HG02884 (cell line): Measurements from ENCODE around the gene IL17B.

Experiments
- ATAC-seq: cut with Tn5 transposase; IDR thresholded peaks from one replicate; pipeline ENCODE4 v1.9.1; 2021; ENCODE audit warnings: mild to moderate bottlenecking, moderate library complexity; ENCODE audit not compliant: unreplicated experiment

Gene IL17B

DNA sequence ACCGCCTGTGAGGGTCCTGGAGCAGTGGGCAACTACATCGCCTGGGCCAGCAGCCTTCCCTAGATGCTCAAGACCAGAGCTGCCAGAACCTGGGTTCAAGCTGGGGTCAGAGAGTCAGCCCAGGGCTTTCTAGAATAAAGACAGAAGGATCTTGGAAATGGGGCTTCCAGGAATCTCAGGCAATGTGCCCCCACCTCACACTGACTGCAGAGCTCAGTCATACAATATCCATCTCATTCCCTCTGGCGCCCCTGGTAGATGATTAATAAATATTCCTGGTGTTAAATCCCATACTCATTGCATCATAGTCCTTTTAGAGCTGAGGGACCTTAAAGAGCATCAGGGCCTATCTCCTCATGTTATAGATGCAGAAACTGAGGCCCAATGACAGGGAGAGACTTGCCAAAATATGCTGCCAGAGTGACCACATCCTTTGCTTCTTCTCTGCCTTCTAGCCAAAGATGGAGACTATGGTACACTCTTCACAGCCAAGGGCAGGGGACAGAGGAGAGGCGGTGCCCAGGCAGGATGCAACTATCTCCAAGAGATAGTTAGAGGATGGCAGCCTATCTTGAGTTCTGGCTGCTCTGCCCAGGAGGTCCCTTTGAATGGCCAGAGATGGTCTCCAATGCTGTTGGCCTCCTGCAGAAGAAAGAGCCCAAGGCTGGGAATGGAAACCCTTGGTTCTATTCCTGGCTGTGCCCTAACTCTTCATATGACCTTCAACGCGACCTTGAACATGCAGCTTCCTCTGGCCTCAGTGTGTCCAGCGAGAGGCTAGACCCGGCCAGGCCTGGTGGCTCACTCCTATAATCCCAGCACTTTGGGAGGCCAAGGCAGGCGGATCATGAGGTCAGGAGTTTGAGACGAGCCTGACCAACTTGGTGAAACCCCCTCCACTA is 36.2 kb upstream of the IL17B start:
- ATAC-seq = no peak

DNA sequence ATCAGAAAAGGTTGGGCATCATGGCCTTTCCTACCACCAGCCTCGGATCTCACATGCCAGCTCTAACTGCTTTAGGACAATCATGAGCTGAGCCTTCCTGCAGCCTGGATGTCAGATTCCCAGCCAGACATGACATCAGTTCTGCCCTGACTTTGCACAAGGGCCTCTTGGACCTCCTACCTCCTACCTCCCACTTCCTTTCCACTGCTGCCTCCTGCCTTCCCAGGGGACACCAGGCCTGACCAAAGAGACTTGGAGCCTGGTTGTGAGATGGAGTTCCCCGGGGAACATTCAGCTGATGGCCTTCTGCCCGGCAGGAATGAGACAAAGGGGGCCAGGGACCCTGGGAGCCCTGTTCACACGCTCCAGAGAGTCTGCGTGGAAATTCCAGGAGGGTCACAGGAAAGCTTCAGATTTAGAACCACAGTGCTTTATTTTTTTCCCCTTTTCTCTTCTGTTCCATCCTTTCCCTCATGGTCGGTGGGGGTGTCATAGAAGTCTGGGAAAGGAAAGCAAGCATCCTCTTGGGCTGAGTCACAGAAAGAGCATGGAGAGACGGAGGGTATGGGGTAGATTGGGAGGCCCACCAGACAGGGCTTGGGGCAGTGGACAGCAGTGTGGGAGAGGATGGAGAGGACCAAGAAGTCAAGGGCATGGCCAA is 35.4 kb upstream of the IL17B start:
- no peak for ATAC-seq

DNA sequence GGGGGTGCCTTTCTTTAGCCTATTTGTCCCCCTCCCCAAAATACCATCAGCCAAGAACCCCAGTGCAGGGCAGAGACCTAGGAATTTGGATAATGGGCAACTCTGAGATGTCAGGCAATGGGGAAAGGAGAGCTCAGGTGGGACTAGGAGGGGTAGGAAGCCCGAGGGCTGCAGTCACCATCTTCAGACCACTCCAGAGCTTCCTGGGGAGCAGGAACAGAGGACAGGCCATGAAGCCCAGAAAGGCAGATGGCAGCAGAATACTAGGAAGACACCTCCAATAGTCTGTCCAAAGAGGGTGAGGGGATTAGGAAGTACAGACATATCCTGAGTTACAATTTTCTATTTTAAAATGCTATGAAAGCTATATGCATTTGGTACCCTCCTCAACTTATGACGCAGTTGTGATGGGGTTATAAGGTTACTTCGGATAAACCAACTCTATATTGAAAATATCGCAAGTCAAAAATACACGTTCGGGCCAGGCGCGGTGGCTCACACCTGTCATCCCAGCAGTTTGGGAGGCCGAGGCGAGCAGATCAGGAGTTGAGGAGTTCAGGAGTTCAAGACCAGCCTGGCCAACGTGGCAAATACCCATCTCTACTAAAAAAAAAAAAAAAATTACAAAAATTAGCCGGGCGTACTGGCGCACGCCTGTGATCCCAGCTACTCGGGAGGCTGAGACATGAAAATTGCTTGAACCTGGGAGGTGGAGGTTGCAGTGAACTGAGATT is 34.6 kb upstream of the IL17B start:
- ATAC-seq = no peak

DNA sequence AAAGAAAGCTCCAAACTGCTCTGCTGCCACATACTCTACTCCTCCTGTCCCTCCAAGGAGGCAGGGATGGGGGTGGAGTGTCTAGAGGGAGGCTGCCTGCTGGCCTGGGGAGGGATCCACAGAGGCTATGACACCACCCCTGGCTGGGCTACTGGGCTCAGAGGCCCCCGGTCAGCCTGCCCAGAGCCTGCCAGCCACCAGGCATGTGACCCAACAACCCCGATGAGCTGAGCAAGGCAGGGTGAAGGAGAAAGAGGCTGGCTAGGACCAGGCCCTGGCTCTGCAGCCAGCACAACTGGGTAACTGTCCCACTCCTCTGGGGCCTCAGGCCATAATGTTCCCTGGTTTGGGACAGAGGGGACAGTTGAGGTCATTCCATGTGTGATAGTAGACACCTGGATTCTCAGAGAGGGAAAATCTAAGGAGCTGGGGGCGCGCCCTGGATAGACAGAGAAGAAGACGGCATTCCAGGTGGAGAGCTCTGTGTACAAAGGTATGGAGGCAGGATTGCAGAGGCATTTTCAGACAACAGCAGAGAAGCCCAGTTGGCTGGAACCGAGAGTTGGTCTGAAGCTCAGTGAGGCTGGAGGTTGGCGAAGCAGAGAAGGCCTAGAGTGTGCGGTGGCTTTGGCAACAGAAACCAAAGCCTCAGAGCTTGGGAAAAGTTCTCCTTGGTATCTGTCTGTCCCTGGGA is 33.8 kb upstream of the IL17B start:
- ATAC-seq = no peak

DNA sequence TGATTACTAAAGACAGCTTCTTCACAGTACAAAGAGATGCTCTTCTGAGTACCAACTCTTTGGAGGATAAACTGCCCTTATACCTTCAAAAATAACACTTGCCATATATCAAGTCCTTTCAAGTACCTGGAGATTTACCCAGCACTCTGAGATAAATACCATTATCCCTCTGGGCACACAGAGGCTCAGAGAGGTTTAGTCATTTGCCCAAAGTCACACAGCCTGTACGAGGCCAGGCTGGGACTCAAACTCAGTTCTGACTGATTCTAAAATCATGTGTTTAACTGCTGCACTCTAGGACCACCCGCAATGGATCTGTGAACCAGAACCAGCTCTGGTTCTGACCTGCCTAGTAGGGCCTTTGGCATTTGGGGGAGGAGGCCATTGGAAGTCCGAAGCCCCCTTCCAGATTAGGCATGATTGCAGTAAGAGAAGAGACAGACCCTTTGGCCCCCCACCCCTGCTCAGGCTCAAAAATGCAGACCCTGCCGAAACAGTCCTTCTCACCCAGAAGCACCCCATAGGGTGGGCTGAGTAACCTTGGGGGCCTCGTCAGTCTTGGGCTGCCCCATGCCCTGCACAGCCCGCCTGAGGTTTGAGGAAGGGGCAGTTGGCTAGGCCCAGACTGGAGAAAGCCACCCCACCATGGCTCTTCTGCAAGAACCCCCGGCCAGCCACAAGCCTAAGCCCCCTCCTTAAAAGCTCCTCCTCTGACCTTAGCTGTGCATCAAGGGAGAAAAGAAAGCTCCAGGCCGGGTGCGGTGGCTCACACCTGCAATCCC is 32.8 kb upstream of the IL17B start:
- ATAC-seq = no peak

DNA sequence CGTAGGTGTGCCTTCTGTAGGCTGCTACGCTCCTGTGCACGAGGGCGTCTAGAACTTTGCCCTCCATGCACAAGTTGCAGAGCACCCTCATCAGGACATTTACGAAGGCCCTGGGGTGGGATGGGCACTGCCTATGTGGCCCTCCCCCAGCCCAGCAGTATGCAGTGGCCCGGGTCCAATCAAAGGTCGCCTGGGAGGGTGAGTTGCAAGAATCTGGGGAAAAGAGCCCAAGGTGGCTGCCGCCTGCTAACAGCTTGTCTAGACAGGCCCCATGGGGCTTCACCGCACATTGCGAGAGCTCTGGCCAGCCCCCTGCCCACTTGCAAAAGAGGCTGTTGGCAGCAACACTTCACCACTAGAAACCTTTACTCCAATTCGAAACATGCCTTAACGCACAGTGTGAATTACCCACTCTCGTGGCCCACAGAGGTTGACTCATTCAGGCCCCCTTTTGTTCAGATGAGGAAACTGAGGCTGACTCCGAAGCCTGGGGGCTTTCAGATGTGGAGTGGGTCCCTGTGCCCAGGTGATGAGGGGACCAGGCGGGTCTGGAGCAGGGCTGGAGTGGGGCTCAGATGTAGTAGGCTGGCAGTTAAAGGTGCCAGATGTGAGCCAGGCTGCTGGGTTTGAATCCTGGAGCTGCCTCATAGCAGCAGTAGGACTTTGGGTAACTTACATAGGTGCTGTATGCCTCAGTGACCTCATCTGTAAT is 31.8 kb upstream of the IL17B start:
- no peak for ATAC-seq

DNA sequence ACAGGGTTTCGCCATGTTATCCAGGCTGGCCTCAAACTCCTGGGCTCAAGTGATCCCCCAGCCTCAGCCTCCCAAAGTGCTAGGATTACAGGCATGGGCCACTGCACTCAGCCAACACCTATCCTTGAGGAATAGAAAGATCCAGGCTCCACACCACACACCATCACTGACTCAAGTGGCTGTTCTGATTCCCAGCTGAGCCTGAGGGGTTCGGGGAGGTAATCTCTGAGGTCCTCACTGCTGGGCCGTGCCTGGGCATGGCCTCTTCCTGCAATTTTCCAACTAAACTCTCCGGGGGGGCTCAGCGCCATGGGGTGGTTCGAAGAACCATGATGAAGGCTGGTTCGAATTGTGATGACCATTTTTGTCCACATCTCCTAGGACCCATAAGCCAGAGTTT is 31.0 kb upstream of the IL17B start:
- ATAC-seq = no peak

DNA sequence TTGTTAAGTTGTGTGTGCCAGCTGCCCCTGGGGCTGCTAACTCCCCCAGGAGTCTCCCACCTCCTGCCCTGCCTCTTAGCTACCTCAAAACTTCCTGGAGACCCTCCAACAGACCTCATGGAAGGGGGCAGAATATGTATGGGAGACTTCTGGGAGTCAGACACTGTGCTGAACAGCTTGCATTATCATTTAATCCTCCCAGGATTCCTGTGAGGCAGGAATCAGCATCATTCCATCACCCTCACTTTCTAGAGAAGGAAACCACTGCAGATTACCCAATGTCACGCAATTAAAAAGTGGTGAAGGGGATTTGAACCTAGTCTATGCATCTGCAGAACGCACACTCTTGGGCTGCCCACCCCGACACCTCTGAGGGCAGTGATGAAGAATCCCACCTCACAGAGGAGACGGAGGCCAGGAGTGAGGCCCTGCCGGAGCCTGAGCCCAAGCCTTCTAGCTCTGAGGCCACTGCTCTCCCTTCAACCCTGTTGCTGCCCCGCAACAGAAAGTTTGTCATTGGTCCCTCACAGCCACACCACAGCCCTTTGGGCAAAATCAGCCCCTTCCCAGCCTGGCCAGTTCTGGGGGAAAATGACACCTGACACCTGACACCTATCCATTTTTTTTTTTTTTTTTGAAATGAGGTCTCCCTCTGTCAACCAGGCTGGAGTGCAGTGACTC is 30.3 kb upstream of the IL17B start:
- ATAC-seq = no peak

- no peak for ATAC-seq
These were observed 29.4 kb upstream of the IL17B start for GRCh38 chr5:149408252-149409099.

- ATAC-seq = no peak
These were observed 28.5 kb upstream of the IL17B start for GRCh38 chr5:149407323-149408251.

GRCh38 chr5:149406979-149407306 is 27.9 kb upstream of the IL17B start:
- no peak for ATAC-seq

- ATAC-seq = no peak
These were observed 27.3 kb upstream of the IL17B start for GRCh38 chr5:149406203-149406978.

DNA sequence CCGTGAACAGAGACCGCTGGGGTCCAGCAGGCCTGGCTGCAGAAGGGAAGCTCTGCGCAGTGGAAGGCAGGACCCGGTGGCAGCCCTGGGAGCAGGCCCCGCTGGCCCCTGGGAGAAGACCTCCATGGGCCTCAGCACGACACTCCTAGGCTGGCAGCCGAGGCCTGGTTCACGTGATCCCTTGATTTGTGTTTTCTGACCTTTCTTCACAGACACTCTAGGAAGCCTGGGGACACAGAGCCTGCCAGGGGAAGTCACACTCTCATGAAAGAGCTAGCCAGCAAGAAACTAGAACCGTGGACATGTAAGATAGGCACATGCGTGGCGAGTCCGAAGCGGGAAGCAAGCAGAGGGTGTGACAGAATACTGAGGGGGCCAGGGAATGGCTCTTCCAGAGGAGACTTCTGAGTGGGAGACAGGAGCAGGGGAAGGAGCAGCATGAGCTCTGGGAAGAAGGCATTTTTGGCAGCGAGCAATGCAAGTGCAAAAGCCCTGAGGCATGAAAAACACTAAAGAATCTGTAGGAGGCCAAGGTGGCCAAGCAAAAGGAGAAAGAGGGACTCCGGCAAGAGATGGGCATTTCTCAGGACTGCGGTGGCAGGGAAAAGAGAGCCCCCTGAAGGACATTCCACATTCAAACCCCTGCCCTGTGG is 26.6 kb upstream of the IL17B start:
- no peak for ATAC-seq

- no peak for ATAC-seq
These were observed 25.9 kb upstream of the IL17B start for GRCh38 chr5:149404746-149405549.
